WTC11 (cell line): ENCODE results near the gene BRICD5.

Source experiments
- ELF4 ChIP-seq: sonication (generic); formaldehyde crosslinking; IDR thresholded peaks from 2 replicates; pipeline ENCODE4 v1.8.1; 2022; ENCODE audit warnings: low read depth, mild to moderate bottlenecking, moderate library complexity, missing genetic modification reagents
- TF ChIP-seq, protein P1 (sequence below): fragments of 250-450 bp; sonication (Bioruptor Pico); conservative IDR thresholded peaks from 2 replicates; pipeline ENCODE4 v1.9.0; 2021; ENCODE audit warnings: mild to moderate bottlenecking
- TF ChIP-seq, protein P2 (sequence below): sonication (generic); formaldehyde crosslinking; IDR thresholded peaks from 2 replicates; pipeline ENCODE4 v1.8.0; 2022; ENCODE audit warnings: mild to moderate bottlenecking, missing genetic modification reagents
- TF ChIP-seq, protein P3 (sequence below): sonication (generic); formaldehyde crosslinking; IDR thresholded peaks from 2 replicates; pipeline ENCODE4 v1.8.0; 2022; ENCODE audit warnings: mild to moderate bottlenecking, missing genetic modification reagents
- TF ChIP-seq, protein P4 (sequence below): fragments of 200-600 bp; IDR thresholded peaks from 2 replicates; pipeline ENCODE4 v1.8.0; 2022; ENCODE audit warnings: antibody characterized with exemption
- TF ChIP-seq, protein P5 (sequence below): sonication (generic); formaldehyde crosslinking; IDR thresholded peaks from 2 replicates; pipeline ENCODE4 v1.8.1; 2022; ENCODE audit warnings: low read depth, mild to moderate bottlenecking, moderate library complexity, missing genetic modification reagents, borderline replicate concordance

DNA sequence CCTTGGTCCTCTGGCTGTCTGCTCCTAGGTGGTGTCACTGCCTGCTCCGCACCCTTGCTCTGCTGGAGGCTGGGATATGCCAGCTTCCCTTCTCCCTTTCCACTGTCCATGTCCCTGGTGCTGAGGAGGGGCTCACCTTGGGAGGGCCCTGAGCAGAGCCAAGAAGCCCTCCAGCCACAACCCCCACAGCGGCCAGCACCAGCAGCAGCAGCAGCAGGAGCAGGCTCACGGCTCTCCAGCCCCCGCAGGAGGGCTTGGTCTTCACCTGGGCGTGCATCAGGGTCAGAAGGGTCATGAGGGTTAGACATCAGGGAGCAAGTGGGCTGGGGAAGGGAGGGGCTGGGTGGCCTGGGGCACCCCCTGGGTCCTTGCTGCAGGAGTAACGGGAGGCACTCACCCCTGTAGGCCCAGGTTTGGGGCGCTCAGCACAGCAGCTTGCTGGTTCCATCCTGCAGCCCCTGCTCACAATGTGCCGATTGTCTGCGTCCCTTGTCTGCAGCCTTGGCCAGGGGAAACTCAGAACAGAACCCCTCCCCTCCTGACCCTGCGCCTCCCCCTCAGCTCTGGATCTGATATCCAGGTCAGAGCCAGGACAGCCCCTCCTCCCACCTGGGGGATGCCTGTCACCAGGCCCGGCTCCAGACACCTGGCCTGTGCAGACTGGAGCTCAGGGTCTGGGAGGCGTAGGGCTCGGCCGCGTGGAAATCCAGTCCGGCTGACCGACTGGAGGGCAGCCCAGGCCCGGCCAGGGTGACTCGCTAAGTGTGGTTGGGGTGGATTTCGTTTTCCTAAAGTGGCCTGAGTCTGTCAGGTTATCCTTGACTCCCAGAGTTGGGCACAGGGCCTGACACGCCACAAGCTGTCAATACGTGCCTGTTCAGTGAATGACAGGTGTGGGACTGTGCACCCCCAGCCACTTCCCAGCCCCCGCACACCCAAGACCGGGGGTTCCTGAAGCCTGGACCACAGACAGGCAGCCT, at the start of gene BRICD5:
- TF ChIP-seq, protein P1, sequence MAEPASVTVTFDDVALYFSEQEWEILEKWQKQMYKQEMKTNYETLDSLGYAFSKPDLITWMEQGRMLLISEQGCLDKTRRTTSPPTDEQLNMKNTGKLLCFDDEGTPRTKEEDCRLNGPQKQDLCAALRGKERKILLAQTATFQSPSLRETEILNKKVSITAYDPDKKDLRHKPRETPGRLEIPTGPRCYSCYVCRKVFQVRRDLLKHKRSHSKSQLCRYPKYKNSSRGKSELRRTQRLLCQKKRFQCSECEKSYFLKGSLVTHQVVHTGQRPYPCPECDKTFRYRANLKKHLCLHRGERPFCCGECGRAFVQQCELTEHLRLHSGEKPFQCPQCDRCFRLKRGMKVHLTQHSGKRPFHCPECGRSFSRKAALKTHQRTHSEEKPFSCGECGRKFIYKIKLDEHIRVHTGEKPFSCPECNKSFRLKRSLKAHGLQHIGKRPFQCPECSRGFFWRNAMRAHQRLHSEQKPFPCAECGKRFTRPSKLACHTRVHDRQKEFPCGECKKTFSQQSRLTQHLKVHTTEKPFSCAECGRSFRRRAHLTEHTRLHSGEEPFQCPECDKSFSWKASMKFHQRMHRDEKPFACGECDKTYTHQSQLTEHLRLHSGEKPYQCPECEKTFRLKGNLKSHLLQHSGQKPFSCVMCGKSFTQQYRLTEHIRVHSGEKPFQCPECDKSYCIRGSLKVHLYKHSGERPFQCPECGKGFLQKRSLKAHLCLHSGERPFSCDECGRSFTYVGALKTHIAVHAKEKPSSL (CRISPR knock-in tag), result 0 out of 2 replicates have a peak, but pooled peaks have one; percentile 8
- TF ChIP-seq, protein P2, sequence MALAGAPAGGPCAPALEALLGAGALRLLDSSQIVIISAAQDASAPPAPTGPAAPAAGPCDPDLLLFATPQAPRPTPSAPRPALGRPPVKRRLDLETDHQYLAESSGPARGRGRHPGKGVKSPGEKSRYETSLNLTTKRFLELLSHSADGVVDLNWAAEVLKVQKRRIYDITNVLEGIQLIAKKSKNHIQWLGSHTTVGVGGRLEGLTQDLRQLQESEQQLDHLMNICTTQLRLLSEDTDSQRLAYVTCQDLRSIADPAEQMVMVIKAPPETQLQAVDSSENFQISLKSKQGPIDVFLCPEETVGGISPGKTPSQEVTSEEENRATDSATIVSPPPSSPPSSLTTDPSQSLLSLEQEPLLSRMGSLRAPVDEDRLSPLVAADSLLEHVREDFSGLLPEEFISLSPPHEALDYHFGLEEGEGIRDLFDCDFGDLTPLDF (CRISPR knock-in tag), result no peak
- TF ChIP-seq, protein P3, sequence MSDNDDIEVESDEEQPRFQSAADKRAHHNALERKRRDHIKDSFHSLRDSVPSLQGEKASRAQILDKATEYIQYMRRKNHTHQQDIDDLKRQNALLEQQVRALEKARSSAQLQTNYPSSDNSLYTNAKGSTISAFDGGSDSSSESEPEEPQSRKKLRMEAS (CRISPR knock-in tag), result 0 out of 2 replicates have a peak, but pooled peaks have one; percentile 39
- TF ChIP-seq, protein P4, sequence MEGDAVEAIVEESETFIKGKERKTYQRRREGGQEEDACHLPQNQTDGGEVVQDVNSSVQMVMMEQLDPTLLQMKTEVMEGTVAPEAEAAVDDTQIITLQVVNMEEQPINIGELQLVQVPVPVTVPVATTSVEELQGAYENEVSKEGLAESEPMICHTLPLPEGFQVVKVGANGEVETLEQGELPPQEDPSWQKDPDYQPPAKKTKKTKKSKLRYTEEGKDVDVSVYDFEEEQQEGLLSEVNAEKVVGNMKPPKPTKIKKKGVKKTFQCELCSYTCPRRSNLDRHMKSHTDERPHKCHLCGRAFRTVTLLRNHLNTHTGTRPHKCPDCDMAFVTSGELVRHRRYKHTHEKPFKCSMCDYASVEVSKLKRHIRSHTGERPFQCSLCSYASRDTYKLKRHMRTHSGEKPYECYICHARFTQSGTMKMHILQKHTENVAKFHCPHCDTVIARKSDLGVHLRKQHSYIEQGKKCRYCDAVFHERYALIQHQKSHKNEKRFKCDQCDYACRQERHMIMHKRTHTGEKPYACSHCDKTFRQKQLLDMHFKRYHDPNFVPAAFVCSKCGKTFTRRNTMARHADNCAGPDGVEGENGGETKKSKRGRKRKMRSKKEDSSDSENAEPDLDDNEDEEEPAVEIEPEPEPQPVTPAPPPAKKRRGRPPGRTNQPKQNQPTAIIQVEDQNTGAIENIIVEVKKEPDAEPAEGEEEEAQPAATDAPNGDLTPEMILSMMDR, result no peak
- TF ChIP-seq, protein P5, sequence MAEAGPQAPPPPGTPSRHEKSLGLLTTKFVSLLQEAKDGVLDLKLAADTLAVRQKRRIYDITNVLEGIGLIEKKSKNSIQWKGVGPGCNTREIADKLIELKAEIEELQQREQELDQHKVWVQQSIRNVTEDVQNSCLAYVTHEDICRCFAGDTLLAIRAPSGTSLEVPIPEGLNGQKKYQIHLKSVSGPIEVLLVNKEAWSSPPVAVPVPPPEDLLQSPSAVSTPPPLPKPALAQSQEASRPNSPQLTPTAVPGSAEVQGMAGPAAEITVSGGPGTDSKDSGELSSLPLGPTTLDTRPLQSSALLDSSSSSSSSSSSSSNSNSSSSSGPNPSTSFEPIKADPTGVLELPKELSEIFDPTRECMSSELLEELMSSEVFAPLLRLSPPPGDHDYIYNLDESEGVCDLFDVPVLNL (CRISPR knock-in tag), result no peak; the same call in 1 of the 2 replicates
- no peak for TF ChIP-seq ELF4 (CRISPR knock-in tag)
